ENCODE results near the gene OSBPL9. TPM values are rescaled to one million over a fixed set of nuclear protein-coding genes. Genes with fewer than 3 reads are reported as not detected.

Gene OSBPL9
- polyA plus RNA-seq, 1 experiment, result 69.6 TPM

- no peaks in the 10 kb centered on the region for H3K27me3 ChIP-seq (ENCODE audit: control insufficient read depth, insufficient read depth, low read length)
- H3K27ac ChIP-seq (ENCODE audit: low read depth, low read length), result no peak overlapping the region
- TF ChIP-seq CTCF (IDR thresholded peaks at IDR 0.05; ENCODE audit: low read depth, low read length), result no peak
- H3K4me3 ChIP-seq (ENCODE audit: low read depth, low read length), result no peak overlapping the region
- ChIA-PET CTCF (interaction anchor here (1.2 kb wide), 1 partner anchor 112 kb away, joined by 3 read pairs; no protein-coding TSS in a partner anchor), POLR2A (interaction anchor here (0.6 kb wide), 1 partner anchor 73 kb away, joined by 7 read pairs; no protein-coding TSS in a partner anchor)
- no peak for DNase-seq (ENCODE audit: low read depth, low spot score)
- no peaks in the 10 kb centered on the region for H3K9me3 ChIP-seq (ENCODE audit: control insufficient read depth, insufficient read depth, low read length)
Observed at GRCh38 chr1:51656374-51656773, 39.5 kb downstream of the OSBPL9 start.

GRCh38 chr1:51660580-51660979 lies 43.7 kb downstream of the OSBPL9 start:
- Histone ChIP-seq H3K9me3 (ENCODE audit: control insufficient read depth, insufficient read depth, low read length) (no peaks in the 10 kb centered on the region), H3K27me3 (ENCODE audit: control insufficient read depth, insufficient read depth, low read length) (no peaks in the 10 kb centered on the region), H3K4me3 (ENCODE audit: low read depth, low read length) (no peak overlapping the region), H3K27ac (ENCODE audit: low read depth, low read length) (no peak overlapping the region)
- no peak for DNase-seq (ENCODE audit: low read depth, low spot score)
- ChIA-PET CTCF (interaction anchor here (1.1 kb wide), 1 partner anchor 109 kb away, joined by 5 read pairs; no protein-coding TSS in a partner anchor), POLR2A (interaction anchor here (0.8 to 1.7 kb wide), 7 partner anchors 11 to 76 kb away, joined by 3 to 8 read pairs (median 4); no protein-coding TSS in a partner anchor)
- TF ChIP-seq CTCF (IDR thresholded peaks at IDR 0.05; ENCODE audit: low read depth, low read length), result no peak

GRCh38 chr1:51661081-51661518 lies 44.2 kb downstream of the OSBPL9 start:
- ChIA-PET CTCF (interaction anchor here (1.0 to 1.1 kb wide), 2 partner anchors 108 to 126 kb away, joined by 3 to 5 read pairs; no protein-coding TSS in a partner anchor), POLR2A (interaction anchor here (0.8 to 1.7 kb wide), 7 partner anchors 11 to 76 kb away, joined by 3 to 8 read pairs (median 4); no protein-coding TSS in a partner anchor)
- peak; percentile 82 for DNase-seq (ENCODE audit: low read depth, low spot score)
- peak overlapping the region; percentile 33 for H3K27ac ChIP-seq (ENCODE audit: low read depth, low read length)
- no peak overlapping the region for H3K4me3 ChIP-seq (ENCODE audit: low read depth, low read length)
- TF ChIP-seq CTCF (IDR thresholded peaks at IDR 0.05; ENCODE audit: low read depth, low read length), result no peak
- no peaks in the 10 kb centered on the region for H3K9me3 ChIP-seq (ENCODE audit: control insufficient read depth, insufficient read depth, low read length)
- no peaks in the 10 kb centered on the region for H3K27me3 ChIP-seq (ENCODE audit: control insufficient read depth, insufficient read depth, low read length)

- POLR2A ChIA-PET, result no interaction called here
- CTCF ChIA-PET, result interaction anchor here (0.6 to 0.7 kb wide), 2 partner anchors 43 to 72 kb away, joined by 4 to 9 read pairs; no protein-coding TSS in a partner anchor
- no peaks in the 10 kb centered on the region for H3K27me3 ChIP-seq (ENCODE audit: control insufficient read depth, insufficient read depth, low read length)
- no peak for DNase-seq (ENCODE audit: low read depth, low spot score)
- H3K27ac ChIP-seq (ENCODE audit: low read depth, low read length), result no peak overlapping the region
- H3K4me3 ChIP-seq (ENCODE audit: low read depth, low read length), result no peak overlapping the region
- TF ChIP-seq CTCF (IDR thresholded peaks at IDR 0.05; ENCODE audit: low read depth, low read length), result no peak
- no peaks in the 10 kb centered on the region for H3K9me3 ChIP-seq (ENCODE audit: control insufficient read depth, insufficient read depth, low read length)
Observed at GRCh38 chr1:51663105-51663504, 46.2 kb downstream of the OSBPL9 start.

GRCh38 chr1:51663721-51664120 lies 46.8 kb downstream of the OSBPL9 start:
- CTCF ChIA-PET, result interaction anchor here (0.6 to 0.7 kb wide), 2 partner anchors 73 to 106 kb away, joined by 3 to 4 read pairs; no protein-coding TSS in a partner anchor

More at GRCh38 chr1:51663721-51664120, 46.8 kb downstream of the OSBPL9 start:
- DNase-seq (ENCODE audit: low read depth, low spot score), result no peak
- H3K9me3 ChIP-seq (ENCODE audit: control insufficient read depth, insufficient read depth, low read length), result no peaks in the 10 kb centered on the region
- no peak overlapping the region for H3K4me3 ChIP-seq (ENCODE audit: low read depth, low read length)
- H3K27me3 ChIP-seq (ENCODE audit: control insufficient read depth, insufficient read depth, low read length), result no peaks in the 10 kb centered on the region
- no peak for TF ChIP-seq CTCF (IDR thresholded peaks at IDR 0.05; ENCODE audit: low read depth, low read length)
- H3K27ac ChIP-seq (ENCODE audit: low read depth, low read length), result no peak overlapping the region
- POLR2A ChIA-PET, result no interaction called here
